Lower leg skin (tissue), 3 donors: ENCODE measurements around the gene PGF.

Source experiments
- POLR2A ChIP-seq, 2 donors: fragments of 450-650 bp; IDR thresholded peaks; one replicate each; pipeline ENCODE4 v1.6.1; 2016 to 2017; ENCODE audit warnings: antibody characterized with exemption in 2 of 2, mild to moderate bottlenecking in 1 of 2, moderate library complexity in 1 of 2
- TF ChIP-seq, protein P1 (sequence below), 3 donors: fragments of 450-650 bp; IDR thresholded peaks; one replicate each; pipeline ENCODE4 v1.5.1; 2016; ENCODE audit warnings: antibody characterized with exemption in 3 of 3, mild to moderate bottlenecking in 3 of 3, moderate library complexity in 2 of 3

DNA sequence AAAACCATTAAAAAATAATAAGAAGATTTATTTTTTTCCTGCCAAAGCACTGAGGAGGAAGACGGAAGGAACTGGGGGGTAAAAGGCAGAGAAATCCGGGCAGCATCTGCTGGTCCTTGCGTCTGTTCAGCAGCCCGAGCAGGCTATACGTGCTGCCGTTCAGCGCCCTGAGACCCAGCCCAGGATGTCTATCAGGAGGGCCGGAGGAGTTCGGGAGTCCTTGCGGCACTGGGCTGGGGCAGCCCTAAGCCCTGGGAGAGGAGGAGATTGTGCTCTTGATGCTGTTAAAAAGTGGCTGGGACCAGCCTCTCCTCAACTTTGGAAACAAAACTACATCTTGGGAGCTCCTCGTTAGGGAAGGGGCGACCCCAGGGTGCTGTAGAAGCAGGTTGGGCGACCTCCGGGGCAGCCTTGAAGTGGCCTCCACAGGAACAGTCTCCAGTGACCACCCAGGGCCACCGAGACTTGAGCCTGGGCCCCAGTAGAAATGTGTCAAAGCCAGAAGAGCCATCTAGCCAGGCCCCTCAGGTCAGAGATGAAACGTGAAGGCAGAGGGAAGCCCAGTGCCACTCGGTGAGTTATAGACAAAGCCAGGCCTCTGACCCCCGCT lies 14.3 kb downstream of the PGF start:
- TF ChIP-seq, protein P1, sequence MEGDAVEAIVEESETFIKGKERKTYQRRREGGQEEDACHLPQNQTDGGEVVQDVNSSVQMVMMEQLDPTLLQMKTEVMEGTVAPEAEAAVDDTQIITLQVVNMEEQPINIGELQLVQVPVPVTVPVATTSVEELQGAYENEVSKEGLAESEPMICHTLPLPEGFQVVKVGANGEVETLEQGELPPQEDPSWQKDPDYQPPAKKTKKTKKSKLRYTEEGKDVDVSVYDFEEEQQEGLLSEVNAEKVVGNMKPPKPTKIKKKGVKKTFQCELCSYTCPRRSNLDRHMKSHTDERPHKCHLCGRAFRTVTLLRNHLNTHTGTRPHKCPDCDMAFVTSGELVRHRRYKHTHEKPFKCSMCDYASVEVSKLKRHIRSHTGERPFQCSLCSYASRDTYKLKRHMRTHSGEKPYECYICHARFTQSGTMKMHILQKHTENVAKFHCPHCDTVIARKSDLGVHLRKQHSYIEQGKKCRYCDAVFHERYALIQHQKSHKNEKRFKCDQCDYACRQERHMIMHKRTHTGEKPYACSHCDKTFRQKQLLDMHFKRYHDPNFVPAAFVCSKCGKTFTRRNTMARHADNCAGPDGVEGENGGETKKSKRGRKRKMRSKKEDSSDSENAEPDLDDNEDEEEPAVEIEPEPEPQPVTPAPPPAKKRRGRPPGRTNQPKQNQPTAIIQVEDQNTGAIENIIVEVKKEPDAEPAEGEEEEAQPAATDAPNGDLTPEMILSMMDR (IDR thresholded peaks at IDR 0.05), result no peak
- TF ChIP-seq POLR2A (IDR thresholded peaks at IDR 0.05), result no peak
